OCI-LY3 (cell line): ENCODE measurements around the gene PEPD.

Experiments
- CTCF ChIP-seq: fragments of 200-600, 300-600 bp; sonication (generic); IDR thresholded peaks from 2 replicates; pipeline ENCODE4 v1.5.1; 2014; ENCODE audit warnings: antibody characterized with exemption, low read length, low read depth
- EZH2phosphoT487 ChIP-seq: fragments of 200-600 bp; shearing (Covaris generic); IDR thresholded peaks from 2 replicates; pipeline ENCODE4 v1.6.1; 2018; ENCODE audit warnings: antibody characterized with exemption, mixed run types, low read depth

GRCh38 chr19:33529094-33529676 lies 7.6 kb upstream of the PEPD start:
- no peak for TF ChIP-seq CTCF
- TF ChIP-seq EZH2phosphoT487: no peak
